AG04450 (cell line): ENCODE results near the gene ETS2. TPM values are rescaled to one million over a fixed set of nuclear protein-coding genes. Genes with fewer than 3 reads are reported as not detected.

ENCODE experiments used
- CTCF ChIA-PET: fragments of 300-600, 350-600 bp; formaldehyde crosslinking; extraction: SDS; loops from one replicate; lab custom pipeline; 2022; ENCODE audit warnings: antibody characterized with exemption, inconsistent platforms; lab: Charles Lee
- POLR2A ChIA-PET: fragments of 350-600 bp; formaldehyde crosslinking; extraction: SDS; loops from one replicate; lab custom pipeline; 2021; ENCODE audit warnings: antibody characterized with exemption, inconsistent platforms; lab: Yijun Ruan, JAX
- DNase-seq: peaks from one replicate; pipeline ENCODE4 v3.0.0-alpha.2; 2011; ENCODE audit warnings: low read depth, low spot score
- H3K27ac ChIP-seq: one replicate; pipeline ENCODE4 v1.5.1; 2012; ENCODE audit warnings: low read depth, low read length, control low read depth
- H3K27me3 ChIP-seq: one replicate; pipeline ENCODE4 v1.6.0; 2012; ENCODE audit warnings: low read length; ENCODE audit not compliant: control insufficient read depth, insufficient read depth
- H3K4me3 ChIP-seq: 2 replicates; pipeline ENCODE4 v1.5.1; 2011; ENCODE audit warnings: mild to moderate bottlenecking, low read depth, low read length, control low read depth
- H3K9me3 ChIP-seq: 2 replicates; pipeline ENCODE4 v1.5.1; 2012; ENCODE audit warnings: low read length; ENCODE audit not compliant: control insufficient read depth, insufficient read depth
- polyA plus RNA-seq: library from polyadenylated mRNA; depleted of rRNA; stranded (reverse); fragments of >200 nt; gene quantifications from 2 replicates; pipeline ENCODE4 v1.2.3, GENCODE V29; 2011
- TF ChIP-seq, protein P1 (sequence below): IDR thresholded peaks from 2 replicates; pipeline ENCODE4 v1.5.1; 2011; ENCODE audit warnings: low read depth, low read length, control low read depth, inconsistent platforms

ETS2 gene
- polyA plus RNA-seq, 1 experiment: 60.1 TPM

DNA sequence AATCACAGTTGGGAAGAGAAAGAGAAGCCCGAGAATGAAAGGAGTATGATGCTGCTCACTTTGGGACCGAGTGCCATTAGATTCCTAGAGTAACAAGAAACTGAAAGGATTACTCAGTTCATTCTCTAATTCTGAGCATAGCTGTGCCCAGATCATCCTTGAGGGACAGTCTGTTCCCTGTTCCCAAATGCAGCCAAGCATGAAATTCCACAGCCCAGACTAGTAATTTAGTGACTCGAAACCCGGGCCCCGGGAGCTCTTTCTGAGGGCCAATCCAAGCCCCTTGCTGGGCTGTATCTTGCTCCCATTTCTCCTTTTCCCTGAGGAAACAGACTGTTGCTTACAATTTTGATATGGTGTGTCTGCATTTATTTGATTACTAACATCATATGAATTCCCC, 30.0 kb upstream of the ETS2 start:
- ChIA-PET POLR2A (no interaction called here), CTCF (interaction anchor here (1.5 kb wide), 1 partner anchor 20 kb away, joined by 4 read pairs; no protein-coding TSS in a partner anchor)
- DNase-seq: no peak
- no peak overlapping the region for H3K27ac ChIP-seq
- H3K27me3 ChIP-seq: no peaks in the 10 kb centered on the region
- H3K4me3 ChIP-seq: no peak overlapping the region
- TF ChIP-seq, protein P1, sequence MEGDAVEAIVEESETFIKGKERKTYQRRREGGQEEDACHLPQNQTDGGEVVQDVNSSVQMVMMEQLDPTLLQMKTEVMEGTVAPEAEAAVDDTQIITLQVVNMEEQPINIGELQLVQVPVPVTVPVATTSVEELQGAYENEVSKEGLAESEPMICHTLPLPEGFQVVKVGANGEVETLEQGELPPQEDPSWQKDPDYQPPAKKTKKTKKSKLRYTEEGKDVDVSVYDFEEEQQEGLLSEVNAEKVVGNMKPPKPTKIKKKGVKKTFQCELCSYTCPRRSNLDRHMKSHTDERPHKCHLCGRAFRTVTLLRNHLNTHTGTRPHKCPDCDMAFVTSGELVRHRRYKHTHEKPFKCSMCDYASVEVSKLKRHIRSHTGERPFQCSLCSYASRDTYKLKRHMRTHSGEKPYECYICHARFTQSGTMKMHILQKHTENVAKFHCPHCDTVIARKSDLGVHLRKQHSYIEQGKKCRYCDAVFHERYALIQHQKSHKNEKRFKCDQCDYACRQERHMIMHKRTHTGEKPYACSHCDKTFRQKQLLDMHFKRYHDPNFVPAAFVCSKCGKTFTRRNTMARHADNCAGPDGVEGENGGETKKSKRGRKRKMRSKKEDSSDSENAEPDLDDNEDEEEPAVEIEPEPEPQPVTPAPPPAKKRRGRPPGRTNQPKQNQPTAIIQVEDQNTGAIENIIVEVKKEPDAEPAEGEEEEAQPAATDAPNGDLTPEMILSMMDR: no peak
- H3K9me3 ChIP-seq: peaks cover 7% of the 10 kb centered on the region; the same call in 1 of the 2 replicates

DNA sequence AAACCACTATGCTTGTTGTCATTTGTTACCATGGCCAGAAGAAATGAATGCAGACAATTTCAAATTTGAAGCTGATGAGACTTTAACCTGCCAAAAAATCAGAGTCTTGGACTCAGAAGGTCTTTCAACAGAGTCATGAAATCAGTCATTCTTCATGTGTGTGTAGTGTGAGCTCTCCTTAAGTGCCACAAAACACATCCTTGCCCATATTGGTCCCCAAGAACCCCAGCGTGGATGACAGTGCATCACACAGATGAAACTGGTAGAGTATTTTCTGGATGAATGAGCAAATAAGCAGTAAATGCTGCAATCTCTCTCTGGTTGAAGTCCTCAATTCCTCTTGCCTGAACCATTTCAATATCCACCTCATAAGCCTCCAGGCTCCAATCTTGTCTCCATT, 28.7 kb upstream of the ETS2 start:
- CTCF ChIA-PET: no interaction called here
- H3K4me3 ChIP-seq: no peak overlapping the region
- TF ChIP-seq, protein P1: no peak
- POLR2A ChIA-PET: interaction anchor here (1.1 kb wide), 1 partner anchor 31 kb away, joined by 3 read pairs; no protein-coding TSS in a partner anchor
- H3K9me3 ChIP-seq: peaks cover 11% of the 10 kb centered on the region; the same call in 1 of the 2 replicates
- no peaks in the 10 kb centered on the region for H3K27me3 ChIP-seq
- no peak for DNase-seq
- no peak overlapping the region for H3K27ac ChIP-seq

DNA sequence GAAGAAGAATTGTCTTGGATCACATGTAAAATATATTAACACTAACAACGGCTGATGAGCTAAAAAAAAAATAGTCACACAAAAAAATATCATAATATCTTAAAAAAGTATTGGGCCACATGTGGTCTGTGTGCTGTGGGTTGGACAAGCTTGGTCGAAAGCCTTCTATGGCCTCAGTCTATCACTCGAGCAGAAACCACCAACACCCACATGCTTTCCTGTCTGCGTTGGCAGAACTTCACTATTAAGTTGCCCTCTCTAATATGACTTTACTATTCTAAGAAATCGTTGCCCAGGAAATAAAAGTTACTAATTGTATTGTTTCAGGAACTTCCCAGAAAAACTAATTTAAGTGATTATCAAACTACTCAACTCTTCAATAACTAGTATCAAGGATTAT, 28.2 kb upstream of the ETS2 start:
- H3K9me3 ChIP-seq: peaks cover 13% of the 10 kb centered on the region
- DNase-seq: no peak
- no peaks in the 10 kb centered on the region for H3K27me3 ChIP-seq
- no peak overlapping the region for H3K27ac ChIP-seq
- TF ChIP-seq, protein P1: no peak
- ChIA-PET POLR2A (interaction anchor here (1.1 kb wide), 1 partner anchor 32 kb away, joined by 3 read pairs; no protein-coding TSS in a partner anchor), CTCF (no interaction called here)
- no peak overlapping the region for H3K4me3 ChIP-seq

DNA sequence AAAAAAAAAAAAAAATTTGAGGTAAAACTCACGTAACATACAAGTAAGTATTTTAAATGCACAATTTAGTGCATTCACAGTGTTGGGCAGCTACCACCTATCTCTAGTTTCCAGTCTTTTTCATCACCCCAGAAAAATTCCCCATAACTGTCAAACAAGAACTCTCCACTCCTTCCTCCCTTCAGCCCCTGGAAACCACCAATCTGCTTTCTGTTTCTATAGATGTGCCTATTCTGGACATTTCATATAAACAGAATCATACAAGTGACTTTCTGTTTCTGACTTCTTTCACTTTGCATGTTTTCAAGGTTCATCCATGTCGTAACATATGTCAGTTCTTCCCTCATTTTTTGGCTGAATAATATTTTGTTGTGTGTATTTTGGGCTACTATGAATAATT, 24.9 kb upstream of the ETS2 start:
- DNase-seq: no peak
- Histone ChIP-seq H3K9me3 (peaks cover 22% of the 10 kb centered on the region), H3K27ac (no peak overlapping the region), H3K4me3 (no peak overlapping the region), H3K27me3 (no peaks in the 10 kb centered on the region)
- POLR2A ChIA-PET: no interaction called here
- TF ChIP-seq, protein P1: no peak
- CTCF ChIA-PET: no interaction called here

DNA sequence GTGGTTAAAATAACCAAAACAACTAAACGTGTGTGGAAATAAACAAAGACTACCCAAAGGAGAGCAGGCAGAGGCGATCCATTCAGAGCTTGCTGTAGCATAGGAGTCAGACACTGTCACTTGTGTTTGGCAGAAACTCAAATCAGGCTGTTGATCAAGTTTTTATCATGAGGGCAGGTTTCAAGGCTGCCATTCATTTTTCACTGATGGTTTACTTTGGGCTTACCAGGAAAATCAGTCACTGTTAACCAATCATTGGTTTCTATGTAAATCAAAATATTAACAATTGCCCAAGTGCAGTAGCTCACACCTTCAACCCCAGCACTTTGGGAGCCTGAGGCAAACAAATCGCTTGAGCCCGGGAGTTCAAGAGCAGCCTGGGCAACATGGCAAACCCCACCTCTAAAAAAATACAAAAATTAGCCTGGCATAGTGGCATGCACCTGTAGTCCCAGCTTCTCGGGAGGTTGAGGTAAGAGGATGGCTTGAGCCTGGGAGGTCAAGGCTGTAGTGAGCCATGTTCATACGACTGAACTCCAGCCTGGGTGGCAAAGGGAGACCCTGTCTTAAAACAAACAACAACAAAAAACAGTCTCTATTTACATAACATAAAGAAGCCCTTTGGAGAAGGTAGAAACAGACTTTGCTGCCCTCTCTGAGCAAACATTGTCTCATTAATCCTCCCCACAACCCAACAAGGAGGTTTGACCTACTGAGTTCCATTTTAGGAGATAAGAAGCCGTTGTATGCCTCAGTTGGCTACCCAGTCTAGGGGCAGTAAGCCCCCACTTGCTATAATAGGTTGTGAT, 21.1 kb upstream of the ETS2 start:
- Histone ChIP-seq H3K27me3 (no peaks in the 10 kb centered on the region), H3K4me3 (no peak overlapping the region), H3K27ac (no peak overlapping the region), H3K9me3 (peaks cover 15% of the 10 kb centered on the region)
- CTCF ChIA-PET: no interaction called here
- DNase-seq: no peak
- TF ChIP-seq, protein P1: no peak
- POLR2A ChIA-PET: no interaction called here
